ENCODE measurements around the gene SORBS2.

DNA sequence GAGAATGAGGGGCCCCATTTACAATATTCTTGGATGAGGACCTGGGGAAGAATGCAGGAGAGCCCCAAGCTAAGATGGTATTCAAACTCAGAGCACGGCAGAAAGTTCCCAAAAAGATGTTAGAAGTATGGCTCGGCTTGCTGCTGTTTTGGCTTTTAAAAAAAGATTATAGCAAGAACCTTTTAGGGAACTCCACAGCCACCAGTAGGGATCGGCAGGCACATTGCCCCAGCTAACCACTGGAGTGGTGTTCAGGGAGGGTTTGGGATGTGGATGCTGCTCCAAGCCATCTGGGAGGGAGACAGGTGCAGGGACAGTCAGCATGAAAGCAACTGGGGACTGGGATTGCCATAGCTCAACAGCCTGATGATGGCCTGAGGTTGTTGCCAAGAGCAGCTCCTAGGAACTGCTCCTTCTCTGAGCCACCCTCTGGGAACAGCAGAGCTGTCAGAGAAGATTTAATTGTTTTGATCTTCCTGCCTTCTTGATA, 63.0 kb downstream of the SORBS2 start:
- TF ChIP-seq, protein P1, sequence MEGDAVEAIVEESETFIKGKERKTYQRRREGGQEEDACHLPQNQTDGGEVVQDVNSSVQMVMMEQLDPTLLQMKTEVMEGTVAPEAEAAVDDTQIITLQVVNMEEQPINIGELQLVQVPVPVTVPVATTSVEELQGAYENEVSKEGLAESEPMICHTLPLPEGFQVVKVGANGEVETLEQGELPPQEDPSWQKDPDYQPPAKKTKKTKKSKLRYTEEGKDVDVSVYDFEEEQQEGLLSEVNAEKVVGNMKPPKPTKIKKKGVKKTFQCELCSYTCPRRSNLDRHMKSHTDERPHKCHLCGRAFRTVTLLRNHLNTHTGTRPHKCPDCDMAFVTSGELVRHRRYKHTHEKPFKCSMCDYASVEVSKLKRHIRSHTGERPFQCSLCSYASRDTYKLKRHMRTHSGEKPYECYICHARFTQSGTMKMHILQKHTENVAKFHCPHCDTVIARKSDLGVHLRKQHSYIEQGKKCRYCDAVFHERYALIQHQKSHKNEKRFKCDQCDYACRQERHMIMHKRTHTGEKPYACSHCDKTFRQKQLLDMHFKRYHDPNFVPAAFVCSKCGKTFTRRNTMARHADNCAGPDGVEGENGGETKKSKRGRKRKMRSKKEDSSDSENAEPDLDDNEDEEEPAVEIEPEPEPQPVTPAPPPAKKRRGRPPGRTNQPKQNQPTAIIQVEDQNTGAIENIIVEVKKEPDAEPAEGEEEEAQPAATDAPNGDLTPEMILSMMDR (IDR thresholded peaks at IDR 0.05; ENCODE audit: low read depth, low read length), result no peak
- no peak for TF ChIP-seq EZH2phosphoT487 (IDR thresholded peaks at IDR 0.05; ENCODE audit: low read depth)
